GM12878 (cell line): ENCODE data around the gene GALNT18. TPM values are rescaled to one million over a fixed set of nuclear protein-coding genes. Genes with fewer than 3 reads are reported as not detected.
"Not testable (repeated sequence)": the region's sequence is repeated elsewhere in the genome, so short reads cannot be mapped to it uniquely, and the experiment has no call there.

Experiments
- ATAC-seq: fragments of 200-7000 bp; cut with Tn5 transposase; 3 replicates; pipeline ENCODE4 v1.9.1; 2020; ENCODE audit warnings: mild to moderate bottlenecking, moderate library complexity
- BruUV-seq: library from RNA; stranded (reverse); fragments of 400-500 nt; replicated peaks from 2 replicates; lab custom pipeline; 2021; lab: Mats Ljungman, UMichigan
- CTCF ChIA-PET: fragments of 300-600 bp; sonication (Branson Sonifier 250); formaldehyde crosslinking; extraction: SDS; loops from one replicate; lab custom pipeline; 2021; ENCODE audit warnings: inconsistent platforms; lab: Yijun Ruan, JAX
- POLR2A ChIA-PET: fragments of 350-600 bp; formaldehyde crosslinking; extraction: SDS; loops from one replicate; lab custom pipeline; 2021; ENCODE audit warnings: inconsistent platforms; lab: Charles Lee
- RAD21 ChIA-PET: fragments of 300-600 bp; sonication (Branson Sonifier 250); formaldehyde crosslinking; loops from one replicate; lab custom pipeline; 2023; ENCODE audit warnings: antibody characterized with exemption; ENCODE audit not compliant: unreplicated experiment; lab: Charles Lee
- SMC1A ChIA-PET: fragments of 300-600 bp; sonication (Branson Sonifier 250); formaldehyde crosslinking; loops from one replicate; lab custom pipeline; 2023; ENCODE audit not compliant: unreplicated experiment, uncharacterized antibody; lab: Charles Lee
- DNase-seq: peaks from one replicate; pipeline ENCODE4 v3.0.0-alpha.2; 2011; ENCODE audit warnings: low read depth, low spot score
- FAIRE-seq: peaks from 3 replicates; lab custom pipeline; 2011; peaks lifted over from hg19 to GRCh38; lab: Jason Lieb, UNC
- H2AFZ ChIP-seq: 2 replicates; pipeline ENCODE4 v1.6.0; 2011; ENCODE audit warnings: low read depth, low read length, control low read depth; ENCODE audit not compliant: control insufficient read depth
- H3K27ac ChIP-seq: 2 replicates; pipeline ENCODE4 v1.5.1; 2011; ENCODE audit warnings: control low read depth; ENCODE audit not compliant: control insufficient read depth, insufficient read depth
- H3K27me3 ChIP-seq, 2 experiments: replicated peaks in 1 of 2; 2 replicates each; pipeline versions ENCODE4 v1.6.0 to v1.6.1; 2011; ENCODE audit warnings: low read length in 1 of 2; ENCODE audit not compliant: control insufficient read depth in 2 of 2, insufficient read depth in 2 of 2
- H3K36me3 ChIP-seq, 2 experiments: 2 replicates each; pipeline ENCODE4 v1.5.1; 2011; ENCODE audit warnings: low read length in 1 of 2; ENCODE audit not compliant: control insufficient read depth in 2 of 2, insufficient read depth in 2 of 2
- H3K4me1 ChIP-seq: 2 replicates; pipeline ENCODE4 v1.6.1; 2011; ENCODE audit warnings: mild to moderate bottlenecking, low read length, moderate library complexity, mixed read lengths; ENCODE audit not compliant: control insufficient read depth, insufficient read depth
- H3K4me2 ChIP-seq: 2 replicates; pipeline ENCODE4 v1.6.0; 2011; ENCODE audit warnings: control low read depth; ENCODE audit not compliant: control insufficient read depth, insufficient read depth
- H3K4me3 ChIP-seq: fragments of 200-600 bp; sonication (generic); 2 replicates; pipeline ENCODE4 v1.5.1; 2016
- H3K79me2 ChIP-seq: 2 replicates; pipeline ENCODE4 v1.6.0; 2011; ENCODE audit warnings: low read length; ENCODE audit not compliant: control insufficient read depth, insufficient read depth
- H3K9ac ChIP-seq: 2 replicates; pipeline ENCODE4 v1.8.0; 2011; ENCODE audit warnings: low read length, control low read depth, mixed read lengths; ENCODE audit not compliant: control insufficient read depth, insufficient read depth
- H3K9me3 ChIP-seq: replicated peaks from 3 replicates; pipeline ENCODE4 v1.5.1; 2011; ENCODE audit warnings: mild to moderate bottlenecking, low read length; ENCODE audit not compliant: control insufficient read depth, insufficient read depth
- H4K20me1 ChIP-seq: 2 replicates; pipeline ENCODE4 v1.6.0; 2011; ENCODE audit not compliant: control insufficient read depth, insufficient read depth
- ATF7 ChIP-seq: fragments of 450-650 bp; IDR thresholded peaks from 2 replicates; pipeline ENCODE4 v1.6.1; 2016; ENCODE audit warnings: low read depth, mild to moderate bottlenecking
- CHD2 ChIP-seq: IDR thresholded peaks from 2 replicates; pipeline ENCODE4 v1.6.1; 2011; ENCODE audit warnings: low read depth, low read length, improper control_type of control experiment, borderline replicate concordance
- DPF2 ChIP-seq: fragments of 450-650 bp; IDR thresholded peaks from 2 replicates; pipeline ENCODE4 v1.6.1; 2017; ENCODE audit warnings: mild to moderate bottlenecking
- MAX ChIP-seq: IDR thresholded peaks from 2 replicates; pipeline ENCODE4 v1.6.1; 2012; ENCODE audit warnings: low read depth, low read length, improper control_type of control experiment
- NBN ChIP-seq: fragments of 450-650 bp; IDR thresholded peaks from 2 replicates; pipeline ENCODE4 v1.6.1; 2016
- NRF1 ChIP-seq: conservative IDR thresholded peaks from 2 replicates; pipeline ENCODE4 v1.6.1; 2011; ENCODE audit warnings: mild to moderate bottlenecking, low read depth, low read length, improper control_type of control experiment
- POLR2A ChIP-seq: IDR thresholded peaks from 2 replicates; pipeline ENCODE4 v1.6.1; 2011; ENCODE audit warnings: low read depth, mild to moderate bottlenecking, low read length
- RELB ChIP-seq: fragments of 450-650 bp; IDR thresholded peaks from 2 replicates; pipeline ENCODE4 v1.6.1; 2017; ENCODE audit warnings: low read depth, mild to moderate bottlenecking, moderate library complexity
- RFX5 ChIP-seq: IDR thresholded peaks from 2 replicates; pipeline ENCODE4 v1.6.1; 2011; ENCODE audit warnings: low read depth, low read length, improper control_type of control experiment
- TARDBP ChIP-seq: IDR thresholded peaks from 2 replicates; pipeline ENCODE4 v1.6.1; 2016; ENCODE audit warnings: borderline replicate concordance
- TCF7 ChIP-seq: IDR thresholded peaks from 2 replicates; pipeline ENCODE4 v1.6.1; 2014; ENCODE audit warnings: antibody characterized with exemption, borderline replicate concordance
- YY1 ChIP-seq: IDR thresholded peaks from 2 replicates; pipeline ENCODE4 v1.6.1; 2011; ENCODE audit warnings: low read depth, mild to moderate bottlenecking, low read length
- ZBTB4 ChIP-seq: fragments of 450-650 bp; formaldehyde crosslinking; IDR thresholded peaks from 2 replicates; pipeline ENCODE4 v1.4.0; 2022; ENCODE audit warnings: mild to moderate bottlenecking, moderate library complexity
- WGBS: methylation state at CpG from one replicate; pipeline ENCODE4 v1.1.6; 2016; ENCODE audit warnings: low lambda C conversion rate; ENCODE audit not compliant: insufficient replicate concordance, insufficient coverage; ENCODE audit errors: missing lambda C conversion rate; 5-methylcytosine and 5-hydroxymethylcytosine counted together
- in situ Hi-C: fragments of 300-500 bp; cut with MboI; formaldehyde crosslinking; loops from 9 replicates; pipeline ENCODE4 v1.14.3; 2018; ENCODE audit warnings: mixed read lengths
- intact Hi-C: fragments of 100-400 bp; cut with micrococcal nuclease; formaldehyde crosslinking; loops from one replicate; pipeline ENCODE4 v1.14.2; 2022; ENCODE audit not compliant: unreplicated experiment
- polyA plus RNA-seq, 11 experiments: library from polyadenylated mRNA; depleted of rRNA in 4 of 11; unstranded in 6 of 11; stranded (reverse) in 5 of 11; fragments of >200 nt; fragmentation: Nextera tagmentation in 4 of 11; fragmentation: Illumina TruSeq in 1 of 11; extraction: Ambion mirVana in 4 of 11; extraction: Trizol in 1 of 11; gene quantifications; 1 replicate in 1 of 11; 2 replicates in 10 of 11; pipeline versions ENCODE4 v1.2.1 to v1.2.3, GENCODE V29; 2011 to 2016; ENCODE audit warnings: inconsistent platforms in 2 of 11, missing spikeins in 2 of 11, low read depth in 1 of 11
- total RNA-seq, 4 experiments: library from RNA; depleted of rRNA in 3 of 4; stranded (reverse); fragments of >200 nt in 3 of 4; fragmentation: Illumina TruSeq in 1 of 4; extraction: Trizol in 1 of 4; gene quantifications; 2 replicates each; pipeline versions ENCODE4 v1.2.1 to v1.2.3, GENCODE V29; 2013 to 2021

GALNT18 gene
- total and polyA plus RNA-seq, 10 of the 15 experiments (the other 5 are each of a cell fraction or from before 2014, with no cell fraction given), result 1.2 to 14.2 (median 6.3) TPM

- no peak for TF ChIP-seq ZBTB4 (CRISPR knock-in tag)
- no peak for TF ChIP-seq NRF1
- TF ChIP-seq NBN, result no peak
- no peak for TF ChIP-seq DPF2
Measured at GRCh38 chr11:11449327-11449726, 172.5 kb downstream of the GALNT18 start (continued).

DNA sequence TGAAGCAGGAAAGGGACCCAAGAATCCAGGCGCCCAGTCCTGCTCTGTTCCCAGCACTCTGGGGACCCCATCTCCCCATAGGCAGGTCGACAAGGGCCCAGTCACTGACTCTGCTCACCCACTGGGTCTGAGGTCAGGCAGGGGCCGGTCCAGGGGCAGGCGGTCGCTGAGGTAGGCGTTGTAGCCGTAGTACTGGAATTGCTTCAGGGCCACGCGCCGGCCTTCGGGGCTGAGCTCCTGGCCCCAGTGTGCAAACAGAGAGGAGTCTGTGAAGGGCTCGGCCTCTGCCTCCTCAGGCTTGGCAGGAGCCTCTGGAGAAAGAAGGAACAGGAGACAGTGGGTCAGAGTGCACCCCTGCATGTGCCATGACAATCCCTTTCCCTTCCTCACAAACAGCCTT, 173.2 kb downstream of the GALNT18 start:
- Histone ChIP-seq H3K9me3 (no peaks in the 10 kb centered on the region), H3K27me3 (no peaks in the 10 kb centered on the region), H4K20me1 (no peaks in the 10 kb centered on the region), H3K36me3 (peaks cover 2 to 5% of the 10 kb centered on the region in 2 experiments; a peak in 3 of 4 replicates), H3K79me2 (peaks cover 1% of the 10 kb centered on the region; the same call in 1 of the 2 replicates), H2AFZ (no peak overlapping the region), H3K9ac (no peak overlapping the region), H3K27ac (no peak overlapping the region), H3K4me3 (no peak overlapping the region), H3K4me1 (peaks cover 3% of the 10 kb centered on the region), H3K4me2 (no peak overlapping the region)
- ATAC-seq (no peak), FAIRE-seq (no peak), DNase-seq (no peak)
- 88% methylated on average over 12 of the region's 12 CpGs for WGBS
- ChIA-PET SMC1A (no interaction called here), CTCF (interaction anchor here (1.1 kb wide), 1 partner anchor 14 kb away, joined by 4 read pairs; no protein-coding TSS in a partner anchor), POLR2A (no interaction called here), RAD21 (no interaction called here)
- in situ Hi-C loops, result no loop called here
- no TSS peak for BruUV-seq
- no peak for TF ChIP-seq POLR2A
- no peak for TF ChIP-seq ATF7
- no peak for TF ChIP-seq RELB
- no peak for TF ChIP-seq YY1
- TF ChIP-seq TCF7, result no peak
- no peak for TF ChIP-seq TARDBP
- no peak for TF ChIP-seq CHD2
- TF ChIP-seq RFX5, result no peak
- TF ChIP-seq MAX, result no peak
- intact Hi-C loops, result no loop called here

DNA sequence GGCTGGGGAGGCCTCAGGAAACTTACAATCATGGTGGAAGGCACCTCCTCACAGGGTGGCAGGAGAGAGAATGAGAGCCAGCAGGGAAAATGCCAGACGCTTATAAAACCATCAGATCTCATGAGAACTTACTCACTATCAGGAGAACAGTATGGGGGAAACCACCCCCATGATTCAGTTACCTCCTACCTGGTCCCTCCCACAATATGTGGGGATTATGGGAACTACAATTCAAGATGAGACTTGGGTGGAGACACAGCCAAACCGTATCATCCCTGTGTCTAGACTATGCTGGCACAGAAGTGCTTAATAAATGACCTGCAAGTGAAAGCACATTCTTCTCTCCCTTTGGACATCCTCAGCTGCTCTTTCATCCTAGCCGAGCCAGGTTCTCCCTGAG, 174.2 kb downstream of the GALNT18 start:
- ATAC-seq, H3K9me3 ChIP-seq, H3K4me3 ChIP-seq, FAIRE-seq, H4K20me1 ChIP-seq, SMC1A ChIA-PET, H3K27ac ChIP-seq, H3K36me3 ChIP-seq, POLR2A ChIA-PET, DNase-seq, intact Hi-C loops, H3K4me2 ChIP-seq, in situ Hi-C loops, BruUV-seq, H3K27me3 ChIP-seq, H2AFZ ChIP-seq, H3K9ac ChIP-seq, H3K79me2 ChIP-seq, H3K4me1 ChIP-seq: not testable (repeated sequence)
- WGBS, result 85% methylated on average over 3 of the region's 3 CpGs
- RAD21 ChIA-PET, result interaction anchor here (0.6 to 0.7 kb wide), 2 partner anchors 9 to 340 kb away, joined by 3 to 7 read pairs; no protein-coding TSS in a partner anchor
- CTCF ChIA-PET, result interaction anchor here (1.1 kb wide), 1 partner anchor 13 kb away, joined by 4 read pairs; no protein-coding TSS in a partner anchor
